ENCODE data around the gene GPX5.
"Not testable (repeated sequence)": the region's sequence is repeated elsewhere in the genome, so short reads cannot be mapped to it uniquely, and the experiment has no call there.

The GPX5 gene

DNA sequence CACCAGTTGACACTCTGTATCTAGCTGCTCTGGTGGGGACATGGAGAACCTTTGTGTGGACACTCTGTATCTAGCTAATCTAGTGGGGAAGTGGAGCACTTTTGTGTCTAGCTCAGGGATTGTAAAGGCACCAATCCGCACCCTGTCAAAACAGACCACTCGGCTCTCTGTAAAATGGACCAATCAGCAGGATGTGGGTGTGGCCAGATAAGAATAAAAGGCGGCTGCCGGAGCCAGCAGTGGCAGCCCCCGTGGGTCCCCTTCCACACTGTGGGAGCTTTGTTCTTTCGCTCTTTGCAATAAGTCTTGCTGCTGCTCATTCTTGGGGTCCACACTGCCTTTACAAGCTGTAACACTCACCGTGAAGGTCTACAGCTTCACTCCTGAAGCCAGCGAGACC is 13.3 kb upstream of the GPX5 start:
- not testable (repeated sequence) for DNase-seq (ENCODE audit: low spot score)

DNA sequence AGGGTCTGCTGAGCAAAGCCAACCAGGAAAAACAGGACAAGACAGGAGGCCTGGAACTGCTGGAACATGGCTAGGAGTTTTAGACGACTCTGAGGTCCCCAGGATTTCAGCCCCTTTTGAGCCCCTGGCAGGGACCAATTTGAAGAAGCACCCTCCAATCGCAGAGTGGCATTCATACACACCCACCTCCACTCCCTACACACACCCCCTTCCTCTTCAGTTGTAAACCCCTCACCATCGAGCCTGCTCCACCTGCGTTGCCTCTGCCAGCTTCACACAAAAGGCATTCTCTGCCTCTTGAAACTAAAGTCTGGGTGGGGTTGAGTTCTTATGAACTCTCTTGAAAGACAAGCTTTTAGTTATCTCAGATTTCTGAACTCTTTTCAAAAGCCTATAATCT is 10.0 kb upstream of the GPX5 start, which contains the start of gene GPX6:
TSS of gene GPX6 (minus strand) at position 118 of the 400 bp plus-strand sequence. CDS start at position 68, 50 bp downstream.
- no peak for DNase-seq (ENCODE audit: low spot score)

DNA sequence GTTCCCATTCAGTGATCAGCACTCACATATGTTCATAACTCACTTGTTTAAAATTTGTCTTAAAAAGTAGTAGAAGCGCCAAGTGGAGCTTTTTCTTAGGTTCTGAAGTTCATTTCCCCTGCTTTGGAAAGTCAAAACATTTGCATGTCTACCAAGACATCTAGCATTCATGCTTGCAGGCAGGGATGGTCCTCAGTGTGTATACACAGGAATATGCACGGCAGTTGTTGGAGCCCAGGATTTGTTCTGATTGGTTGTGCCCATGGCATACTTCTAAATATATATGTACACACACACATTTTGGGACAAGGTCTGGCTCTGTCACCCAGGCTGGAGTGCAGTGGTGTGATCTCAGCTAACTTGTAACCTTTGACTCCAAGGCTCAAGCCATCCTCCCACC is 7.7 kb upstream of the GPX5 start:
- DNase-seq (ENCODE audit: low spot score) = no peak

- no peak for DNase-seq (ENCODE audit: low spot score)
Observed at GRCh38 chr6:28522594-28523240, 3.0 kb upstream of the GPX5 start.

- peak; percentile 41 for DNase-seq (ENCODE audit: low spot score)
Observed at GRCh38 chr6:28523241-28523622, 2.4 kb upstream of the GPX5 start.

GRCh38 chr6:28530777-28531176 is 5.1 kb downstream of the GPX5 start:
- no peak for DNase-seq (ENCODE audit: low spot score)

GRCh38 chr6:28531479-28532128 is 5.9 kb downstream of the GPX5 start:
- no peak for DNase-seq (ENCODE audit: low spot score)

GRCh38 chr6:28534306-28534705 is 8.6 kb downstream of the GPX5 start:
- no peak for DNase-seq (ENCODE audit: low spot score)

DNA sequence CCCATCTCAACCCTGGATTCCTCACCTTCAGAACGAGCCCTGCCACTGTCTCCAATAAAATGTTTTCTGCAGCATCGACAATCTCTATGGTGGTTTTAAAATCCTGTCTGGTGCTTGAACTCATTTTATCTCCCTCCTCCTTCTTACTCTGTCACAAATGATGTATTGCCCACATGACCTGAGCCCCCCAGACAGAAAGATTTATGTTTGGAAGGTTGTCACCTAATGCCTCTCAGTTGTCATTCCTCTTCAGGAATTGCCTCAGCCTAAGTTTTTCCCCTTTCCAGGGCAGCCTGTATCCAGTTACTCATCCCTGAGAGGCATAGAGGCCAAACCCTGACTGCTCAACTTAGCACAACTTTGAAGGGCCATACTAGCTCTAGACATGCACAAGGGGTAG is 9.2 kb downstream of the GPX5 start:
- DNase-seq (ENCODE audit: low spot score) = no peak

GRCh38 chr6:28537065-28537464 is 11.4 kb downstream of the GPX5 start:
- DNase-seq (ENCODE audit: low spot score) = no peak

GRCh38 chr6:28537509-28538140 is 11.9 kb downstream of the GPX5 start:
- DNase-seq (ENCODE audit: low spot score) = peak; percentile 5

DNA sequence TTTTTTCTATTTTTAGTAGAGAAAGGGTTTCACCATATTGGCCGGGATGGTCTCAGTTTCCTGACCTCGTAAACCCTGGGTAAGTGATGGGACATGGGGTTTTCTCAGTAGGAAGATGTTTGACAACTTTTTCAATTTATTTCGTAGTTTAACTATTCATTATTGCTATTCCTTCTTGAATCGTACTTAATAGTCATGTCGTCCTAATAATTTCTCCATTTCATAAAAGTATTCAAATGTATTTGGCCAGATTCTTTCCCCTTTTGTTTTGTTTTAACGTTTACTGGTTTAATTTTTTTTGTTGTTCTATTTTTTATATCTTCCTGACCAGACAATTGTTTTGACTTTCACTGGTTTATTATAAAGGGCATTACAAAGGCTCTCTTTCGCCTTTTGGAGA is 16.3 kb downstream of the GPX5 start:
- no peak for DNase-seq (ENCODE audit: low spot score)

DNA sequence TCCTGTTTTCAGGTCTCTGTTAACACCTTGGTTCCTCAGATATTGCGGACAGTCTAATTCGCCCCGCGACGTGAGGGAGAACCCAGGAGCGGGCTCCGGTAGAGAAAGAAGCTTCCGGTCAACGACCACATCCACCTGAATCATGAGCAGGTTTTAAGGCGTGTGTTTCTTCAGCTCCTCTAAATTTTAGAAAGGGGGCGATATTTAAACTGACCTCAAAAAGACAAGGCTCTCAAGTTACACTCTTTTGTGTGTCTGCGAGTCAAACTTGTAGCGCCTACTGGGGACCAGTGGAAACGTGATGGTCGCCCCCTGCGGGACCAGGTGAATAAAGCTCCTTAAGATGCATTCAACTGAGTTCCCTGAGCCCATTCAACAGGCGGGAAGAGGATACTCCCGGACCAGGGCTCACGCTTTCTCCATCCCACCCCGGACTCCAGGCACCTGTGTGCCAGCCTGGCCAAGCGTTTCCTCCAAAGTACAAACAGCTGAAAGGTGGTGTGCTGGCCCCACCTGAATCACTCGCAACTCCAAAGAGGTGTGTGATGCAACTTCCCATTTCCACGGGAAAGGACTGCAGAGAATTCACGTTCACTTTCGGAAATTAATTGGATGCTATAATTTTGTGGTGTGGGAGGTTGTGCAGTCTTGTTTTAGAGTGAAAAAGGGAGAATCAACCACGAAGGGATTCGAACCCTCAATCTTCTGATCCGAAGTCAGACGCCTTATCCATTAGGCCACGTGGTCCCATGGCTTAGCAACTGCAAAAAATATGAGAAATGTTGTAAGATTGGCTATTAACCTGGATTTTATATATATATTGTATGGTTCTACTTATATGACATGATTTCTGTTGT is 17.0 kb downstream of the GPX5 start:
- peak; percentile 62 for DNase-seq (ENCODE audit: low spot score)

- no peak for DNase-seq (ENCODE audit: low spot score)
Observed at GRCh38 chr6:28543651-28544610, 18.2 kb downstream of the GPX5 start.

DNA sequence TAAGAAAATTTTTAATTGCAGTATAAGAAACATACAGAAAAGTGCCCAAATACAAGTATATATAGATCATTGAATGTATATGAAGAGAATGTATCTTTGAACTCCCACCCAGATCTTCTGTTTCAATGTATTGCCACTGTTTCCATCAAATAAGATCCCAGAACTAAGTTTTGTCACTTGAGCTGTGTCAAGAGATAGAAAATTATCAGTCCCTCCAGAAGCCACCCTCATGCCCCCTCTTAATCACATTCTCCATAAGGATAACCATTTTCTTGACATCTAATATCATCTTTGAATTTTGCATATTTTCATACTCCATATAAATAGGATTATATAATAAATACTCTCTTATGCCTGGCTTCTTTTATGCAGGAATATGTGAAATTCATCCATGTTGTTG is 20.3 kb downstream of the GPX5 start:
- no peak for DNase-seq (ENCODE audit: low spot score)

DNA sequence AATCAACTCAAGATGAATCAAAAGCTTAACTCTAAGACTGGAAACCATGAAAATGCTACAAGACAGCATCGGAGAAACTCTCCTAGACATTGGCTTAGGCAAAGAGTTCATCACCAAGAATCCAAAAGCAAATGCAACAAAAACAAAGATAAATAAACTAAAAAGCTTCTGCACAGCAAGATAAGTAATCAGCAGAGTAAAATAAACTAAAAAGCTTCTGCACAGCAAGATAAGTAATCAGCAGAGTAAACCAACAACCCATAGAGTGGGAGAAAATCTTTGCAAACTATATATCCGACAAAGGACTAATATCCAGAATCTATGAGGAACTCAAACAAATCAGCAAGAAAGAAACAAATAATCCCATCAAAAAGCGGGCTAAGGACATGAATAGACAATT is 21.3 kb downstream of the GPX5 start:
- not testable (repeated sequence) for DNase-seq (ENCODE audit: low spot score)

GRCh38 chr6:28551891-28552666 is 26.4 kb downstream of the GPX5 start:
- no peak for DNase-seq (ENCODE audit: low spot score)

DNA sequence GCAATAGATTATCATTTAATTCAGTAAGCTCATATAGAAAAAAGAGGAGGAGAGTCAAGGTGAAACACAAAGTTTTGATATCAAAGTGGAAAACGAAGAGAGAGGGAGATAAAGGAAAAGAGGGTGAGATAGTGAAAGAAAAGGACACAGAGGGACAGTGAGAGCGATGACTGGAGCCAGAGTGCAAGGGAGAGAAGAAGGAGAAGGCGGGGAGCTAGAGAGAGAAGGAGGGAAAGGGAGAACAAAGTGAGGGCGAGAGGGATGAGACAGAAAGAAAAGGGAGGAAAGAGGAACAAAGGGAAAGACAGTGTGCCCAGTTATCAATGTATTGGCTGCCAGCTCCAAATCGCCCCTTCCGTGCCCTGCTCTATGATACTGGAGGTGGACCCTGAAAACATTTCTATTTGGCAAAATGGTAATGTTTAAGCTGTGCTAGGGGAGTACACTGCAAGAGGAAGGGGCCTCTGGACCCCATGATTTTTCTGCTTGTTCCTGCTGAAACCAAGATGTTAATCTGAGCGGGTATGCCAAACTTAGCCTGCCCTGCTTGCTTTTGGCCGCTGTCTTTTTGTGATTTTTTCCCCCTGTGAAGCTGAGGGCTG is 27.8 kb downstream of the GPX5 start:
- no peak for DNase-seq (ENCODE audit: low spot score)

- no peak for DNase-seq (ENCODE audit: low spot score)
Observed at GRCh38 chr6:28553986-28554881, 28.6 kb downstream of the GPX5 start.
